HCT116 (cell line): ENCODE measurements around the gene ZNF358. TPM values are rescaled to one million over a fixed set of nuclear protein-coding genes. Genes with fewer than 3 reads are reported as not detected.

Experiments used
- ATAC-seq: fragments of 200-7000 bp; cut with Tn5 transposase; 2 replicates; pipeline ENCODE4 v1.9.1; 2020; ENCODE audit warnings: mild to moderate bottlenecking, moderate library complexity
- BruUV-seq: library from RNA; stranded (reverse); fragments of 400-500 nt; replicated peaks from 2 replicates; lab custom pipeline; 2021; lab: Mats Ljungman, UMichigan
- CTCF ChIA-PET: fragments of 300-600 bp; sonication (Branson Sonifier 250); formaldehyde crosslinking; loops from one replicate; lab custom pipeline; 2021; ENCODE audit warnings: antibody characterized with exemption; lab: Charles Lee
- POLR2A ChIA-PET: fragments of 300-600, 350-600 bp; sonication (Branson Sonifier 250); formaldehyde crosslinking; loops from one replicate; lab custom pipeline; 2021; ENCODE audit warnings: antibody characterized with exemption; lab: Charles Lee
- RAD21 ChIA-PET, 2 experiments: fragments of 300-600 bp; sonication (Branson Sonifier 250); formaldehyde crosslinking; loops; one replicate each; lab custom pipeline; 2023; ENCODE audit warnings: low total read pairs in 2 of 2; ENCODE audit not compliant: uncharacterized antibody in 2 of 2, unreplicated experiment in 2 of 2, low non-redundant PET in 1 of 2; lab: Charles Lee
- DNase-seq: peaks from one replicate; pipeline ENCODE4 v3.0.0-alpha.2; 2010; ENCODE audit warnings: low read depth, low spot score
- H2AFZ ChIP-seq: fragments of 200-600 bp; shearing (Covaris generic), sonication (generic); 2 replicates; pipeline ENCODE4 v1.6.1; 2017; ENCODE audit warnings: low read depth, mixed run types, mixed read lengths, antibody characterized with exemption, low read length; ENCODE audit not compliant: poor library complexity, severe bottlenecking
- H3K27ac ChIP-seq: 2 replicates; pipeline ENCODE4 v1.5.1; 2012; ENCODE audit warnings: low read depth, low read length
- H3K27me3 ChIP-seq: fragments of 200-600 bp; sonication (generic); 2 replicates; pipeline ENCODE4 v1.6.1; 2016; ENCODE audit warnings: mixed run types, low read length, mixed read lengths; ENCODE audit not compliant: insufficient read depth
- H3K36me3 ChIP-seq, 2 experiments: fragments of 200-500 bp in 1 of 2; fragments of 200-600 bp in 1 of 2; sonication (Bioruptor generic) in 1 of 2; sonication (generic) in 1 of 2; 2 replicates each; pipeline versions ENCODE4 v1.5.1 to v1.6.1; 2014 to 2016; ENCODE audit warnings: low read length in 2 of 2, inconsistent platforms in 1 of 2, mixed read lengths in 1 of 2, mixed run types in 1 of 2; ENCODE audit not compliant: insufficient read depth in 2 of 2, control insufficient read depth in 1 of 2
- H3K4me1 ChIP-seq, 2 experiments: fragments of 200-600 bp in 1 of 2; sonication (generic) in 1 of 2; 2 replicates each; pipeline versions ENCODE4 v1.5.1 to v1.6.1; 2012 to 2017; ENCODE audit warnings: low read length in 2 of 2, inconsistent platforms in 1 of 2, mild to moderate bottlenecking in 1 of 2, mixed read lengths in 1 of 2, mixed run types in 1 of 2, moderate library complexity in 1 of 2; ENCODE audit not compliant: insufficient read depth in 2 of 2, control insufficient read depth in 1 of 2
- H3K4me2 ChIP-seq: fragments of 200-600 bp; sonication (generic); 2 replicates; pipeline ENCODE4 v1.6.1; 2017; ENCODE audit warnings: mixed run types, low read length, mixed read lengths
- H3K4me3 ChIP-seq, 2 experiments: fragments of 200-600 bp in 1 of 2; sonication (generic) in 1 of 2; replicated peaks in 1 of 2; 2 replicates each; pipeline ENCODE4 v1.5.1; 2011 to 2016; ENCODE audit warnings: low read length in 2 of 2, control low read depth in 1 of 2, low read depth in 1 of 2, mild to moderate bottlenecking in 1 of 2, mixed read lengths in 1 of 2, mixed run types in 1 of 2
- H3K79me2 ChIP-seq: fragments of 200-600 bp; sonication (generic); 2 replicates; pipeline ENCODE4 v1.6.1; 2017; ENCODE audit warnings: mild to moderate bottlenecking, mixed run types, low read length, moderate library complexity, mixed read lengths; ENCODE audit not compliant: insufficient read depth
- H3K9ac ChIP-seq: fragments of 200-600 bp; sonication (generic); 2 replicates; pipeline ENCODE4 v1.6.1; 2016; ENCODE audit warnings: low read length, mixed read lengths
- H3K9me2 ChIP-seq: fragments of 200-600 bp; sonication (generic), shearing (Covaris generic); 2 replicates; pipeline ENCODE4 v1.6.1; 2017; ENCODE audit warnings: mixed run types, mild to moderate bottlenecking, moderate library complexity; ENCODE audit not compliant: insufficient read depth
- H3K9me3 ChIP-seq, 2 experiments: fragments of 200-500 bp in 1 of 2; fragments of 200-600 bp in 1 of 2; sonication (Bioruptor generic) in 1 of 2; sonication (generic) in 1 of 2; 2 replicates each; pipeline ENCODE4 v1.6.1; 2014 to 2017; ENCODE audit warnings: low read length in 2 of 2, mixed read lengths in 2 of 2, inconsistent platforms in 1 of 2, low read depth in 1 of 2, mild to moderate bottlenecking in 1 of 2, mixed run types in 1 of 2, moderate library complexity in 1 of 2; ENCODE audit not compliant: control insufficient read depth in 1 of 2, insufficient read depth in 1 of 2
- H4K20me1 ChIP-seq: fragments of 200-600 bp; sonication (generic), shearing (Covaris generic); 2 replicates; pipeline ENCODE4 v1.6.1; 2017; ENCODE audit warnings: mixed run types, mild to moderate bottlenecking, moderate library complexity; ENCODE audit not compliant: insufficient read depth
- ATF3 ChIP-seq: IDR thresholded peaks from 2 replicates; pipeline ENCODE4 v1.6.1; 2012
- CEBPB ChIP-seq: IDR thresholded peaks from 2 replicates; pipeline ENCODE4 v1.6.1; 2012; ENCODE audit warnings: low read depth
- EGR1 ChIP-seq: IDR thresholded peaks from 2 replicates; pipeline ENCODE4 v1.6.1; 2012; ENCODE audit warnings: low read depth
- EZH2phosphoT487 ChIP-seq: fragments of 200-600 bp; IDR thresholded peaks from 2 replicates; pipeline ENCODE4 v1.6.1; 2018; ENCODE audit warnings: antibody characterized with exemption, borderline replicate concordance
- FOSL1 ChIP-seq: IDR thresholded peaks from 2 replicates; pipeline ENCODE4 v1.6.1; 2012; ENCODE audit warnings: low read depth
- JUND ChIP-seq: IDR thresholded peaks from 2 replicates; pipeline ENCODE4 v1.6.1; 2012
- MAX ChIP-seq: IDR thresholded peaks from 2 replicates; pipeline ENCODE4 v1.6.1; 2012
- POLR2A ChIP-seq: IDR thresholded peaks from 2 replicates; pipeline ENCODE4 v1.7.0; 2011; ENCODE audit warnings: borderline replicate concordance; ENCODE audit not compliant: insufficient read depth, insufficient read length; ENCODE audit errors: extremely low read depth
- POLR2AphosphoS5 ChIP-seq: IDR thresholded peaks from 2 replicates; pipeline ENCODE4 v1.6.1; 2011; ENCODE audit warnings: mild to moderate bottlenecking, low read depth, low read length, moderate library complexity
- RAD21 ChIP-seq: IDR thresholded peaks from 2 replicates; pipeline ENCODE4 v1.6.1; 2012; ENCODE audit warnings: low read depth, mild to moderate bottlenecking
- REST ChIP-seq: IDR thresholded peaks from 2 replicates; pipeline ENCODE4 v1.6.1; 2012; ENCODE audit warnings: low read depth
- SIN3A ChIP-seq: IDR thresholded peaks from 2 replicates; pipeline ENCODE4 v1.6.1; 2012; ENCODE audit warnings: low read depth
- SP1 ChIP-seq: IDR thresholded peaks from 2 replicates; pipeline ENCODE4 v1.6.1; 2012; ENCODE audit warnings: low read depth
- TCF7L2 ChIP-seq: IDR thresholded peaks from 2 replicates; pipeline ENCODE4 v1.7.0; 2011; ENCODE audit warnings: borderline replicate concordance, inconsistent platforms; ENCODE audit not compliant: insufficient read depth, insufficient read length; ENCODE audit errors: extremely low read depth
- YY1 ChIP-seq: IDR thresholded peaks from 2 replicates; pipeline ENCODE4 v1.6.1; 2011; ENCODE audit warnings: low read length, low read depth, moderate library complexity, mild to moderate bottlenecking; ENCODE audit not compliant: insufficient replicate concordance; ENCODE audit errors: extremely low read depth
- ZBTB33 ChIP-seq: IDR thresholded peaks from 2 replicates; pipeline ENCODE4 v1.6.1; 2011; ENCODE audit warnings: mild to moderate bottlenecking, low read length, moderate library complexity; ENCODE audit not compliant: insufficient replicate concordance; ENCODE audit errors: extremely low read depth
- ZFX ChIP-seq: fragments of 450-650 bp; IDR thresholded peaks from 2 replicates; pipeline ENCODE4 v1.6.1; 2017
- ZNF274 ChIP-seq: fragments of 200-500 bp; sonication (Bioruptor generic); IDR thresholded peaks from 2 replicates; pipeline ENCODE4 v1.6.1; 2014; ENCODE audit warnings: mild to moderate bottlenecking, low read depth, low read length, inconsistent platforms
- intact Hi-C: fragments of 100-400 bp; cut with micrococcal nuclease; formaldehyde crosslinking; loops from 2 replicates; pipeline ENCODE4 v1.10.0; 2022
- total RNA-seq: library from RNA; stranded (reverse); gene quantifications from one replicate; pipeline ENCODE4 v1.2.1, GENCODE V29; 2021; ENCODE audit not compliant: unreplicated experiment

Gene ZNF358
- total RNA-seq, 1 experiment from 2014 or later = 20.7 TPM

- H3K4me2 ChIP-seq = no peak overlapping the region
- TF ChIP-seq EGR1 (no peak), TCF7L2 (no peak), POLR2A (no peak), REST (no peak), ZFX (no peak), ZBTB33 (no peak), MAX (no peak), ATF3 (no peak), EZH2phosphoT487 (no peak), JUND (no peak), ZNF274 (no peak), YY1 (no peak), POLR2AphosphoS5 (no peak), SP1 (no peak), CEBPB (no peak), FOSL1 (no peak), SIN3A (no peak), RAD21 (no peak)
- no peaks in the 10 kb centered on the region for H3K27me3 ChIP-seq
- no peak overlapping the region for H2AFZ ChIP-seq
- no peak overlapping the region for H3K9ac ChIP-seq
- no peak for ATAC-seq
- intact Hi-C loops = no loop called here
- ChIA-PET POLR2A (no interaction called here), CTCF (no interaction called here), RAD21 (no interaction called here)
- H3K79me2 ChIP-seq = peaks cover 4% of the 10 kb centered on the region; the same call in 1 of the 2 replicates
- H3K4me1 ChIP-seq = peaks cover 11 to 17% of the 10 kb centered on the region in 2 experiments; a peak in 3 of 4 replicates
- DNase-seq = no peak
- H4K20me1 ChIP-seq = no peaks in the 10 kb centered on the region
- no peak overlapping the region for H3K4me3 ChIP-seq
- no TSS peak for BruUV-seq
- no peaks in the 10 kb centered on the region for H3K36me3 ChIP-seq
- no peak overlapping the region for H3K27ac ChIP-seq
- no peaks in the 10 kb centered on the region for H3K9me3 ChIP-seq
- H3K9me2 ChIP-seq = no peaks in the 10 kb centered on the region
These were observed 9.3 kb downstream of the ZNF358 start for GRCh38 chr19:7524992-7525739.
